Fibroblast of lung (primary cell): ENCODE measurements around the gene RUNX1.

ENCODE experiments used
- EZH2 ChIP-seq: IDR thresholded peaks from 2 replicates; pipeline ENCODE4 v1.5.1; 2012; ENCODE audit warnings: low read length, control low read depth, mild to moderate bottlenecking; ENCODE audit errors: missing control alignments
- TF ChIP-seq, protein P1 (sequence below), 2 donors: IDR thresholded peaks in 1 of 2; conservative IDR thresholded peaks in 1 of 2; 1 replicate in 1 of 2; 2 replicates in 1 of 2; pipeline ENCODE4 v1.5.1; 2011 to 2012; ENCODE audit warnings: low read length in 2 of 2, control low read depth in 1 of 2, inconsistent platforms in 1 of 2, low read depth in 1 of 2, mild to moderate bottlenecking in 1 of 2

DNA sequence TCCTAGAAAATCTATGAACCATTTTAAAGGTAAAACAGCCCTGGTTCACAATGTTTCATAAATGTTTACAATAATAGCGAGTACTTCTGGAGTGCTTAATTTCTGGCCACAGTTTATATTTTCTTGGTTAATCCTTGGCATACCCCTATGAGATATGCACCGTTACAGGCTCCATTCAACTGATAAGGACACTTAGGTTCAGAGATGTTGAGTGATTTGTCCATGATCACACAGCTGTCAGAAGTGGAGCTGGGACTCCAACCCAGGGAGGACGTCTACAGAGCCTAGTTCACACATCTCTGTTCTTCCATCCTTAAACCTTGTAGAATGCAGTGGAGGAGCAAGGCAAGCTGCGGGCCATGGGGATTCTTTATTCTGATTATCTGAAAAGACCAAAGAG, 48.4 kb upstream of the RUNX1 start:
- TF ChIP-seq, protein P1, sequence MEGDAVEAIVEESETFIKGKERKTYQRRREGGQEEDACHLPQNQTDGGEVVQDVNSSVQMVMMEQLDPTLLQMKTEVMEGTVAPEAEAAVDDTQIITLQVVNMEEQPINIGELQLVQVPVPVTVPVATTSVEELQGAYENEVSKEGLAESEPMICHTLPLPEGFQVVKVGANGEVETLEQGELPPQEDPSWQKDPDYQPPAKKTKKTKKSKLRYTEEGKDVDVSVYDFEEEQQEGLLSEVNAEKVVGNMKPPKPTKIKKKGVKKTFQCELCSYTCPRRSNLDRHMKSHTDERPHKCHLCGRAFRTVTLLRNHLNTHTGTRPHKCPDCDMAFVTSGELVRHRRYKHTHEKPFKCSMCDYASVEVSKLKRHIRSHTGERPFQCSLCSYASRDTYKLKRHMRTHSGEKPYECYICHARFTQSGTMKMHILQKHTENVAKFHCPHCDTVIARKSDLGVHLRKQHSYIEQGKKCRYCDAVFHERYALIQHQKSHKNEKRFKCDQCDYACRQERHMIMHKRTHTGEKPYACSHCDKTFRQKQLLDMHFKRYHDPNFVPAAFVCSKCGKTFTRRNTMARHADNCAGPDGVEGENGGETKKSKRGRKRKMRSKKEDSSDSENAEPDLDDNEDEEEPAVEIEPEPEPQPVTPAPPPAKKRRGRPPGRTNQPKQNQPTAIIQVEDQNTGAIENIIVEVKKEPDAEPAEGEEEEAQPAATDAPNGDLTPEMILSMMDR (conservative IDR thresholded peaks at IDR 0.05 in 1 of 2, IDR thresholded peaks at IDR 0.05 in 1 of 2; ENCODE audit: low read depth in 1 of 2, low read length in 2 of 2), result no peak
- no peak for TF ChIP-seq EZH2
